ENCODE results near the gene FNBP1.

DNA sequence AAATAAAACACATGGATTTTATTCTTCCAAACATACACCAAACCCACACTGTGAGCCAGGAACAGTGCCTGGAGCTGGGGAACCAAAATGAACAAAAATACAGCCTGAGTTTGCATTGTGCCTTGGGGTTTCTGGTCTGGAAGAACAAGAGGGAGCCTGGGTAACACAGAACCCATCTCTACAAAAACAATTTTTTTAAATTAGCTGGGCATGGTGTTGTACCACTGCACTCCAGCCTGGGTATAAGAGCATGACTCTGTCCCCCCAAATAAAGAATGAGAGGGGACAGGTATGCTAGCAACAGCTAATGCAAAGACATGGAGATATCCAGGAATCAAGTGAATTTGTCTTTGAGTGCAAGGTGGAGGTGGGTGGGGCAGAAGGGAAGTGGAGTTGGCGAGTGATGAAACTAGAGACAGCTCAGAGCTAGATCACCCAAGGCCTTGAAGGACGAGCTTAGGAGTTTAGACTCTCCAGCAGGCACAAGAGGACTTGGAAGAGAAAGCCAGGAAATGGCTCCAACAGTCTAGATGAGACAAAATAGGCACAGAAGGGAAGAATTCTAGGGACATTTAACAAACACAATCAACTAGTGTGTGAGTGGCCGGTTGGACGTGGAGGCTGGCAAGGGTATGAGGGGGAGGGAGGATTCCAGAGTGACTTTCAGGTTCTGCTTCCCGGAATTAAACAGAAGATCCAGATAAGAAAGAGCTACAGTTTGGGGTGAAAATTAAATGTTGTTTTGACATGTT lies 47.4 kb downstream of the FNBP1 start:
- TF ChIP-seq, protein P1, sequence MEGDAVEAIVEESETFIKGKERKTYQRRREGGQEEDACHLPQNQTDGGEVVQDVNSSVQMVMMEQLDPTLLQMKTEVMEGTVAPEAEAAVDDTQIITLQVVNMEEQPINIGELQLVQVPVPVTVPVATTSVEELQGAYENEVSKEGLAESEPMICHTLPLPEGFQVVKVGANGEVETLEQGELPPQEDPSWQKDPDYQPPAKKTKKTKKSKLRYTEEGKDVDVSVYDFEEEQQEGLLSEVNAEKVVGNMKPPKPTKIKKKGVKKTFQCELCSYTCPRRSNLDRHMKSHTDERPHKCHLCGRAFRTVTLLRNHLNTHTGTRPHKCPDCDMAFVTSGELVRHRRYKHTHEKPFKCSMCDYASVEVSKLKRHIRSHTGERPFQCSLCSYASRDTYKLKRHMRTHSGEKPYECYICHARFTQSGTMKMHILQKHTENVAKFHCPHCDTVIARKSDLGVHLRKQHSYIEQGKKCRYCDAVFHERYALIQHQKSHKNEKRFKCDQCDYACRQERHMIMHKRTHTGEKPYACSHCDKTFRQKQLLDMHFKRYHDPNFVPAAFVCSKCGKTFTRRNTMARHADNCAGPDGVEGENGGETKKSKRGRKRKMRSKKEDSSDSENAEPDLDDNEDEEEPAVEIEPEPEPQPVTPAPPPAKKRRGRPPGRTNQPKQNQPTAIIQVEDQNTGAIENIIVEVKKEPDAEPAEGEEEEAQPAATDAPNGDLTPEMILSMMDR (IDR thresholded peaks at IDR 0.05), result no peak
- no peak for TF ChIP-seq POLR2A (IDR thresholded peaks at IDR 0.05)
